WERI-Rb-1 (cell line): ENCODE data around the gene TTC16.

Experiments
- DNase-seq: peaks from one replicate; pipeline ENCODE4 v3.0.0-alpha.2; 2020
- H3K27ac ChIP-seq: fragments of 250-450 bp; sonication (Bioruptor Pico); 2 replicates; pipeline ENCODE4 v1.5.1; 2020; ENCODE audit warnings: mild to moderate bottlenecking, moderate library complexity
- H3K27me3 ChIP-seq: fragments of 250-450 bp; sonication (Bioruptor Pico); 2 replicates; pipeline ENCODE4 v1.5.1; 2021; ENCODE audit warnings: mild to moderate bottlenecking, low read depth, moderate library complexity; ENCODE audit not compliant: insufficient read depth, severe bottlenecking
- H3K36me3 ChIP-seq: fragments of 250-450 bp; sonication (Bioruptor Pico); 2 replicates; pipeline ENCODE4 v1.5.1; 2020; ENCODE audit warnings: mild to moderate bottlenecking, moderate library complexity
- H3K4me3 ChIP-seq: 2 replicates; pipeline ENCODE4 v1.5.1; 2011; ENCODE audit warnings: low read depth, mild to moderate bottlenecking, control low read depth, low read length
- H3K9me3 ChIP-seq: fragments of 250-450 bp; sonication (Bioruptor Pico); 2 replicates; pipeline ENCODE4 v1.5.1; 2021; ENCODE audit warnings: mild to moderate bottlenecking, moderate library complexity; ENCODE audit not compliant: severe bottlenecking
- TF ChIP-seq, protein P1 (sequence below): IDR thresholded peaks from 2 replicates; pipeline ENCODE4 v1.5.1; 2011; ENCODE audit warnings: low read depth, mild to moderate bottlenecking, control low read depth, inconsistent platforms, low read length

TTC16 gene

GRCh38 chr9:127679506-127679905 is 36.4 kb upstream of the TTC16 start:
- H3K4me3 ChIP-seq = no peak overlapping the region
- no peak overlapping the region for H3K27ac ChIP-seq
- TF ChIP-seq, protein P1, sequence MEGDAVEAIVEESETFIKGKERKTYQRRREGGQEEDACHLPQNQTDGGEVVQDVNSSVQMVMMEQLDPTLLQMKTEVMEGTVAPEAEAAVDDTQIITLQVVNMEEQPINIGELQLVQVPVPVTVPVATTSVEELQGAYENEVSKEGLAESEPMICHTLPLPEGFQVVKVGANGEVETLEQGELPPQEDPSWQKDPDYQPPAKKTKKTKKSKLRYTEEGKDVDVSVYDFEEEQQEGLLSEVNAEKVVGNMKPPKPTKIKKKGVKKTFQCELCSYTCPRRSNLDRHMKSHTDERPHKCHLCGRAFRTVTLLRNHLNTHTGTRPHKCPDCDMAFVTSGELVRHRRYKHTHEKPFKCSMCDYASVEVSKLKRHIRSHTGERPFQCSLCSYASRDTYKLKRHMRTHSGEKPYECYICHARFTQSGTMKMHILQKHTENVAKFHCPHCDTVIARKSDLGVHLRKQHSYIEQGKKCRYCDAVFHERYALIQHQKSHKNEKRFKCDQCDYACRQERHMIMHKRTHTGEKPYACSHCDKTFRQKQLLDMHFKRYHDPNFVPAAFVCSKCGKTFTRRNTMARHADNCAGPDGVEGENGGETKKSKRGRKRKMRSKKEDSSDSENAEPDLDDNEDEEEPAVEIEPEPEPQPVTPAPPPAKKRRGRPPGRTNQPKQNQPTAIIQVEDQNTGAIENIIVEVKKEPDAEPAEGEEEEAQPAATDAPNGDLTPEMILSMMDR = no peak
- no peaks in the 10 kb centered on the region for H3K27me3 ChIP-seq
- no peak for DNase-seq
- peaks cover 93% of the 10 kb centered on the region for H3K36me3 ChIP-seq
- H3K9me3 ChIP-seq = no peaks in the 10 kb centered on the region

DNA sequence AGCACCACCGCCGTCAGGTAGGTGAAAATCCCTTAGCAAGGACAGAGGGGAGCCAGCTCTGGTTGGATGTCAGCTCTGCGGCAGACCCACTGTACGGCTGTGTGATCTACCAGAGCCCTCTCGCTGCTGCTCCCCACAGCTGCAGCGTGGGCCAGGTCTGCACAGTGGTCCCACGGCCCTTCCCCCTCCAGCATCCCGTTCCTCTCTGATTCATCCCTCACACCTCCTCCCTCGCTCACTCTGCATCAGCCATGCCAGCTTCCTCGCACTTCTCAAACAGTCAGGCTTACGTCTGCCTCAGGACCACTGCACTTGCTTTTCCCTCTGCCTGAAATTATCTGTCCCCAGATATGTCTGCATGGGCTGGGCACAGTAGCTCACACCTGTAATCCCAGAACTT is 35.7 kb upstream of the TTC16 start:
- Histone ChIP-seq H3K27ac (no peak overlapping the region), H3K27me3 (no peaks in the 10 kb centered on the region), H3K36me3 (peaks cover 90% of the 10 kb centered on the region), H3K4me3 (no peak overlapping the region), H3K9me3 (no peaks in the 10 kb centered on the region)
- no peak for DNase-seq
- TF ChIP-seq, protein P1 = no peak

DNA sequence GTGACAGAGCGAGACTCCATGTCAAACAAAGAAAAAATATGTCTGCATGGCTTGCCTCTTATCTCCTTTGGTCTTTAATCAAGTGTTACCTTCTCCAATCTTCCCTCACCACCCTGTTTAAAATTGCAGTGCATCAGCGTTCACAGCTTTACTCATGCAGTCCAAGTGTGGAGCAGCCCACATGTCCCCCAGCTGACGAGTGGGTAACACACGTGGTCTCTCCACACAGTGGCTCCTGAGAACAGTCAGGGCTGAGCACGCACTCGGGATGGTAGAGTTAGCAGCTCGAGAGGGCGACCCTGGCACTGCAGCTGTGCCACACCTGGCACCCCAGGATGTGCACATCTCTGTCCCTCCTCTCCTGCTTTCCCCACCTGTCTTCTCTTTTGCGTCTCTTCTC is 35.0 kb upstream of the TTC16 start:
- H3K36me3 ChIP-seq = peaks cover 86% of the 10 kb centered on the region
- DNase-seq = no peak
- no peak overlapping the region for H3K27ac ChIP-seq
- H3K27me3 ChIP-seq = no peaks in the 10 kb centered on the region
- no peaks in the 10 kb centered on the region for H3K9me3 ChIP-seq
- TF ChIP-seq, protein P1 = no peak
- H3K4me3 ChIP-seq = no peak overlapping the region

GRCh38 chr9:127682351-127683136 is 33.3 kb upstream of the TTC16 start:
- Histone ChIP-seq H3K27ac (no peak overlapping the region), H3K36me3 (peaks cover 87% of the 10 kb centered on the region), H3K4me3 (no peak overlapping the region), H3K9me3 (no peaks in the 10 kb centered on the region), H3K27me3 (no peaks in the 10 kb centered on the region)
- TF ChIP-seq, protein P1 = no peak
- no peak for DNase-seq

DNA sequence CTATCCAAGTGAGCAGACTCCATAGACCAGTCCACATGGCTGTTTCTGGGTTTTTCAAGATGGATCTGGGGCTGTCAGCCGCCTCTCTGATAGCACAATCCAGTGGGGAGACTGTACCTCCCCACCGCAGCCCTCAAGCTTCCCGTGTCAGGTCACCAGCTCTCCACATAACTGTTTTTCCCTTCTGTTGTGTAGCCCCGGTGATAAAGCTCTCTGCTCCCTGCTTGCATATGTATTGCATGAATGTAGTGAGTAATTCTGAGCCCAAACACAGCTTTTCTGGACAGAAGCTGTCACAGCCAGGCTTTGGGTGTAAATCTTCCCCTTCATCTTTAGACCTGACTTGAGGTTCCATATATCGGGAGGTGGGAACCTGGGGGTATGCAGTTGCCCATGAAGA is 32.2 kb upstream of the TTC16 start:
- TF ChIP-seq, protein P1 = no peak
- Histone ChIP-seq H3K9me3 (no peaks in the 10 kb centered on the region), H3K4me3 (no peak overlapping the region), H3K27ac (no peak overlapping the region), H3K27me3 (no peaks in the 10 kb centered on the region), H3K36me3 (peaks cover 90% of the 10 kb centered on the region)
- DNase-seq = no peak

- H3K9me3 ChIP-seq = no peaks in the 10 kb centered on the region
- H3K36me3 ChIP-seq = peaks cover 91% of the 10 kb centered on the region
- no peak for DNase-seq
Observed at GRCh38 chr9:127684576-127684975, 31.3 kb upstream of the TTC16 start.

More at GRCh38 chr9:127684576-127684975, 31.3 kb upstream of the TTC16 start:
- Histone ChIP-seq H3K27ac (no peak overlapping the region), H3K4me3 (no peak overlapping the region), H3K27me3 (no peaks in the 10 kb centered on the region)
- TF ChIP-seq, protein P1 = no peak
